Astrocyte of the cerebellum (primary cell): ENCODE measurements around the gene KCNA4.
"Not testable (repeated sequence)": the region's sequence is repeated elsewhere in the genome, so short reads cannot be mapped to it uniquely, and the experiment has no call there.

Experiments
- DNase-seq: peaks from one replicate; pipeline ENCODE4 v3.0.0-alpha.2; 2011; ENCODE audit warnings: low read depth
- H3K4me3 ChIP-seq: 2 replicates; pipeline ENCODE4 v1.5.1; 2011; ENCODE audit warnings: mild to moderate bottlenecking, low read depth, low read length, moderate library complexity
- CTCF ChIP-seq: IDR thresholded peaks from 2 replicates; pipeline ENCODE4 v1.5.1; 2012; ENCODE audit warnings: low read length, low read depth, moderate library complexity, mild to moderate bottlenecking; ENCODE audit errors: missing control alignments
- in situ Hi-C: cut with HindIII; loops from 2 replicates; pipeline ENCODE4 v1.10.0; 2017; ENCODE audit warnings: low sequenced_read_pairs

Gene KCNA4

GRCh38 chr11:30000986-30001750 is 15.7 kb downstream of the KCNA4 start:
- DNase-seq, result no peak
- no peak for TF ChIP-seq CTCF
- in situ Hi-C loops, result no loop called here

GRCh38 chr11:29996016-29996415 is 20.8 kb downstream of the KCNA4 start:
- no peak for TF ChIP-seq CTCF
- in situ Hi-C loops, result no loop called here
- DNase-seq, result no peak

More at GRCh38 chr11:30000986-30001750, 15.7 kb downstream of the KCNA4 start:
- no peak overlapping the region for H3K4me3 ChIP-seq

GRCh38 chr11:29989174-29989970 is 27.5 kb downstream of the KCNA4 start:
- in situ Hi-C loops, result no loop called here
- no peak for DNase-seq
- H3K4me3 ChIP-seq, result no peak overlapping the region
- TF ChIP-seq CTCF, result no peak

More at GRCh38 chr11:29996016-29996415, 20.8 kb downstream of the KCNA4 start:
- H3K4me3 ChIP-seq, result no peak overlapping the region

- no peak for TF ChIP-seq CTCF
- H3K4me3 ChIP-seq, result no peak overlapping the region
- in situ Hi-C loops, result no loop called here
- DNase-seq, result no peak
These were observed 31.6 kb downstream of the KCNA4 start for GRCh38 chr11:29985248-29985647.

- in situ Hi-C loops, result no loop called here
- no peak for TF ChIP-seq CTCF
- DNase-seq, result no peak
- H3K4me3 ChIP-seq, result no peak overlapping the region
These were observed 32.3 kb downstream of the KCNA4 start for GRCh38 chr11:29984544-29984943.

GRCh38 chr11:29978549-29978948 is 38.3 kb downstream of the KCNA4 start:
- in situ Hi-C loops, result no loop called here
- TF ChIP-seq CTCF, result no peak
- H3K4me3 ChIP-seq, result no peak overlapping the region
- no peak for DNase-seq

GRCh38 chr11:29975580-29975979 is 41.2 kb downstream of the KCNA4 start:
- H3K4me3 ChIP-seq, DNase-seq, in situ Hi-C loops: not testable (repeated sequence)
